Astrocyte (in vitro differentiated cells and primary cell): ENCODE measurements around the gene MARCHF4. TPM values are rescaled to one million over a fixed set of nuclear protein-coding genes. Genes with fewer than 3 reads are reported as not detected.

ENCODE experiments used
- DNase-seq: peaks from one replicate; pipeline ENCODE4 v3.0.0-alpha.2; 2010; ENCODE audit warnings: low read depth
- FAIRE-seq: peaks from 2 replicates; lab custom pipeline; 2011; peaks lifted over from hg19 to GRCh38; lab: Jason Lieb, UNC
- H2AFZ ChIP-seq: 2 replicates; pipeline ENCODE4 v1.6.0; 2012; ENCODE audit warnings: low read depth, low read length, inconsistent platforms
- H3K27ac ChIP-seq: 2 replicates; pipeline ENCODE4 v1.5.1; 2011; ENCODE audit warnings: low read depth, low read length, inconsistent platforms
- H3K27me3 ChIP-seq: 2 replicates; pipeline ENCODE4 v1.6.0; 2011; ENCODE audit warnings: low read length, inconsistent platforms; ENCODE audit not compliant: insufficient read depth
- H3K36me3 ChIP-seq: 2 replicates; pipeline ENCODE4 v1.5.1; 2011; ENCODE audit warnings: low read length, inconsistent platforms; ENCODE audit not compliant: insufficient read depth
- H3K4me1 ChIP-seq: 2 replicates; pipeline ENCODE4 v1.5.1; 2011; ENCODE audit warnings: low read length, inconsistent platforms; ENCODE audit not compliant: insufficient read depth
- H3K4me2 ChIP-seq: 2 replicates; pipeline ENCODE4 v1.6.0; 2012; ENCODE audit warnings: low read length, inconsistent platforms
- H3K4me3 ChIP-seq: 2 replicates; pipeline ENCODE4 v1.5.1; 2011; ENCODE audit warnings: low read depth, mild to moderate bottlenecking, low read length, inconsistent platforms; ENCODE audit not compliant: insufficient read depth
- H3K79me2 ChIP-seq: 2 replicates; pipeline ENCODE4 v1.6.0; 2012; ENCODE audit warnings: mild to moderate bottlenecking, low read length, inconsistent platforms; ENCODE audit not compliant: insufficient read depth
- H3K9ac ChIP-seq: 2 replicates; pipeline ENCODE4 v1.6.0; 2012; ENCODE audit warnings: mild to moderate bottlenecking, low read length, inconsistent platforms
- H3K9me3 ChIP-seq: 2 replicates; pipeline ENCODE4 v1.5.1; 2012; ENCODE audit warnings: low read depth, mild to moderate bottlenecking, low read length, inconsistent platforms; ENCODE audit not compliant: insufficient read depth
- H4K20me1 ChIP-seq: 2 replicates; pipeline ENCODE4 v1.6.0; 2012; ENCODE audit warnings: low read length, inconsistent platforms; ENCODE audit not compliant: insufficient read depth
- H3K27ac Mint-ChIP-seq: one replicate; pipeline ENCODE4 v1.8.0; 2021; ENCODE audit warnings: mild to moderate bottlenecking, mixed read lengths; ENCODE audit not compliant: unreplicated experiment
- H3K27me3 Mint-ChIP-seq: one replicate; pipeline ENCODE4 v1.8.0; 2021; ENCODE audit warnings: low read depth, mixed read lengths; ENCODE audit not compliant: unreplicated experiment
- H3K36me3 Mint-ChIP-seq: one replicate; pipeline ENCODE4 v1.8.0; 2021; ENCODE audit warnings: low read depth, mixed read lengths; ENCODE audit not compliant: unreplicated experiment
- H3K4me1 Mint-ChIP-seq: one replicate; pipeline ENCODE4 v1.8.0; 2021; ENCODE audit warnings: low read depth, mixed read lengths; ENCODE audit not compliant: unreplicated experiment
- H3K4me3 Mint-ChIP-seq: one replicate; pipeline ENCODE4 v1.8.0; 2021; ENCODE audit warnings: mild to moderate bottlenecking, moderate library complexity, mixed read lengths; ENCODE audit not compliant: unreplicated experiment
- H3K9me3 Mint-ChIP-seq: one replicate; pipeline ENCODE4 v1.8.0; 2021; ENCODE audit warnings: mild to moderate bottlenecking, mixed read lengths; ENCODE audit not compliant: unreplicated experiment
- EZH2 ChIP-seq: IDR thresholded peaks from 2 replicates; pipeline ENCODE4 v1.6.1; 2012; ENCODE audit warnings: mild to moderate bottlenecking, low read length, inconsistent platforms; ENCODE audit not compliant: insufficient read depth
- total RNA-seq: library from RNA; stranded (reverse); gene quantifications from 2 replicates; pipeline ENCODE4 v1.2.1, GENCODE V29; 2021
- TF ChIP-seq, protein P1 (sequence below): IDR thresholded peaks from 2 replicates; pipeline ENCODE4 v1.5.1; 2011; ENCODE audit warnings: low read depth, mild to moderate bottlenecking, inconsistent platforms, low read length, moderate library complexity; ENCODE audit not compliant: insufficient read depth

Gene MARCHF4
- total RNA-seq, 1 donor from 2014 or later = 42.8 TPM

DNA sequence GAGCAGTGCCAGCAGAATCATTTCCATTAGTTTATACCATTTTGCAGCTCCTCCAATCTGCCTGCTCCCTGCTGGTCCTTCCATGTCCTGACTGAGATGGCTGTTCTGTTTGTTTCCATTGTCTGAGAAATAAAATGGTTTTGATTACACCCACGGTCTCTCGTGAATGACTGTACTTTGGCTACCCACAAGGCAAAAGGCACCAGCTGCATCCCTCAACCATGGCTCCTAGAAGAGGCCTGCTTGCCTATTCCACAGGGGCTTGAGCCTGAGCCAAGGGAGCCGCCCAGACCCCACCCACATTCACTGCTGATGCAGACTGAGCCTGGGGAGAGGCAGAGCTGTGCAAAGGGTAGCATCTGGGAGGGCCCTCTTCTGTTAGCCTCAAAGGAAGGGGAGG lies 31.2 kb downstream of the MARCHF4 start:
- Mint-ChIP-seq H3K27ac (peak overlapping the region; percentile 84), H3K9me3 (no peaks in the 10 kb centered on the region), H3K27me3 (no peaks in the 10 kb centered on the region), H3K36me3 (peaks cover 20% of the 10 kb centered on the region), H3K4me3 (no peak overlapping the region), H3K4me1 (peaks cover 60% of the 10 kb centered on the region)
- no peaks in the 10 kb centered on the region for H3K27me3 ChIP-seq
- no peak overlapping the region for H3K9ac ChIP-seq
- H3K9me3 ChIP-seq = no peaks in the 10 kb centered on the region
- DNase-seq (peak; percentile 56), FAIRE-seq (no peak)
- H3K4me2 ChIP-seq = peak overlapping the region; percentile 28
- H3K4me3 ChIP-seq = no peak overlapping the region
- TF ChIP-seq, protein P1, sequence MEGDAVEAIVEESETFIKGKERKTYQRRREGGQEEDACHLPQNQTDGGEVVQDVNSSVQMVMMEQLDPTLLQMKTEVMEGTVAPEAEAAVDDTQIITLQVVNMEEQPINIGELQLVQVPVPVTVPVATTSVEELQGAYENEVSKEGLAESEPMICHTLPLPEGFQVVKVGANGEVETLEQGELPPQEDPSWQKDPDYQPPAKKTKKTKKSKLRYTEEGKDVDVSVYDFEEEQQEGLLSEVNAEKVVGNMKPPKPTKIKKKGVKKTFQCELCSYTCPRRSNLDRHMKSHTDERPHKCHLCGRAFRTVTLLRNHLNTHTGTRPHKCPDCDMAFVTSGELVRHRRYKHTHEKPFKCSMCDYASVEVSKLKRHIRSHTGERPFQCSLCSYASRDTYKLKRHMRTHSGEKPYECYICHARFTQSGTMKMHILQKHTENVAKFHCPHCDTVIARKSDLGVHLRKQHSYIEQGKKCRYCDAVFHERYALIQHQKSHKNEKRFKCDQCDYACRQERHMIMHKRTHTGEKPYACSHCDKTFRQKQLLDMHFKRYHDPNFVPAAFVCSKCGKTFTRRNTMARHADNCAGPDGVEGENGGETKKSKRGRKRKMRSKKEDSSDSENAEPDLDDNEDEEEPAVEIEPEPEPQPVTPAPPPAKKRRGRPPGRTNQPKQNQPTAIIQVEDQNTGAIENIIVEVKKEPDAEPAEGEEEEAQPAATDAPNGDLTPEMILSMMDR = no peak
- TF ChIP-seq EZH2 = no peak
- no peaks in the 10 kb centered on the region for H3K36me3 ChIP-seq
- peaks cover 24% of the 10 kb centered on the region for H3K4me1 ChIP-seq
- H2AFZ ChIP-seq = peak overlapping the region; percentile 39
- peak overlapping the region; percentile 43 for H3K27ac ChIP-seq
- H4K20me1 ChIP-seq = no peaks in the 10 kb centered on the region
- H3K79me2 ChIP-seq = no peaks in the 10 kb centered on the region

DNA sequence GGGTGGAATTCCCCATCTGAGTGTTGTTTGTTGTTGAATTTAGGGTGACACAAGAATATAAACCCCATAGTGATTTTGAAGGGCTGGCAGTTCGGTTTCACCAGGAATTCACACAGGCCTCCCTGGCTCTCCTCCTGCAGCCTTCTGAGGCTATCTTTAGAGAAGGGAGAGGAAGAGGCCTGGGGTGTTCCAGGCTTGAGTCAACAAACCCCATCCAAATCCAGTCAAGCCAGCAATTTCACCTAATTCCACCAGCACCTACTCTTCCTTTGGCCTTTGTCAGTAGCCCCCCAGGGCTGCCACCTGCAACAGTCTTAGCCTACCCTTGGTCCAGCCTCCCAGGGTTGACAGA lies 32.0 kb downstream of the MARCHF4 start:
- peak overlapping the region; percentile 52 for H3K9ac ChIP-seq
- DNase-seq (no peak), FAIRE-seq (no peak)
- no peaks in the 10 kb centered on the region for H3K36me3 ChIP-seq
- TF ChIP-seq, protein P1 = no peak
- no peak for TF ChIP-seq EZH2
- peak overlapping the region; percentile 75 for H3K4me2 ChIP-seq
- H3K9me3 Mint-ChIP-seq = no peaks in the 10 kb centered on the region
- H2AFZ ChIP-seq = peak overlapping the region; percentile 51
- peaks cover 24% of the 10 kb centered on the region for H3K4me1 ChIP-seq
- H3K4me3 ChIP-seq = no peak overlapping the region
- H3K4me1 Mint-ChIP-seq = peaks cover 52% of the 10 kb centered on the region
- no peaks in the 10 kb centered on the region for H3K9me3 ChIP-seq
- no peaks in the 10 kb centered on the region for H4K20me1 ChIP-seq
- H3K27me3 Mint-ChIP-seq = no peaks in the 10 kb centered on the region
- peak overlapping the region; percentile 92 for H3K27ac Mint-ChIP-seq
- no peaks in the 10 kb centered on the region for H3K27me3 ChIP-seq
- H3K36me3 Mint-ChIP-seq = peaks cover 18% of the 10 kb centered on the region
- H3K27ac ChIP-seq = peak overlapping the region; percentile 19
- peak overlapping the region; percentile 51 for H3K4me3 Mint-ChIP-seq
- no peaks in the 10 kb centered on the region for H3K79me2 ChIP-seq

DNA sequence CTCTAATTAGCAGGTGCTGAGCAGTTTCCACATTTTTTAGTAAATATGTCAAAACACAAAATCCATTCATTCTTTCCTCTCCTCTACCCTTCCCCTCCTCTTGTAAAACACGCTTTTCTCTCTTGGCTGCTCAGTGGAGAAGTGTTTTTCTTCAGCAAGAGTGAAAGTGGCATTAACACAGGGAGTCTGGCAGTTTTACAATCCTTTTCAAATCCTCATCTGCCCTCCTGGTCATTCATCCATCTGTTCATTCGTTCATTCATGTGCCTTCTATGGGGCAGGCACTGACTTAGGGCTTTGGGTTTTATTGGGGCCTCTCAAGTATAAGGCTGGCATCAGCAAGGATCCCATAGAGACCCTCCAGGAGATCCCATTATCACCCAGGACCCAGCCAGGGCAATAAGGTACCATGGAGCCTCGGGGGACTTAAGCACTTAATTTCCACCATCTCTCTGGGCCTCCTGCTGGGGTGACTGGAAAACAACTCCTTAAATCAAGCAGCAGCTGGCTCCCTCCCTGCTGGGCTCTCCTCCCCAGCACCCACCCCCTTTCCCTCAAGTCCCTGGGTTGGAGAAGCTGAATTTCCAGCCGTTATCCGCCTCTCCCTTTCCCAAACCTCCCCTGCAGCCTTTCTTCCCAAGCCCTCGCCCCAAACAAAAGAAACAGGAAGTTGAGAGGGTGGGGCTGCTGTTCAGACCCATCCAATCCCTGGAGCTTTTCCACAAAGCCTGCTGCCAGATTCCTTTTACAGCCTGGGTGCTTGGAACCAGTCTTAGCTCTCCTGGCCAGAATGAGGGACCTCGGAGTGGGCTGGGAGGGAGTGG lies 32.6 kb downstream of the MARCHF4 start:
- Mint-ChIP-seq H3K36me3 (peaks cover 17% of the 10 kb centered on the region), H3K4me1 (peaks cover 46% of the 10 kb centered on the region), H3K4me3 (no peak overlapping the region), H3K9me3 (no peaks in the 10 kb centered on the region), H3K27ac (peak overlapping the region; percentile 92), H3K27me3 (no peaks in the 10 kb centered on the region)
- Histone ChIP-seq H3K4me1 (peaks cover 24% of the 10 kb centered on the region), H4K20me1 (no peaks in the 10 kb centered on the region), H3K27ac (peak overlapping the region; percentile 19), H3K9ac (peak overlapping the region; percentile 52), H3K4me2 (peak overlapping the region; percentile 75), H3K36me3 (no peaks in the 10 kb centered on the region), H3K27me3 (no peaks in the 10 kb centered on the region), H3K9me3 (no peaks in the 10 kb centered on the region), H3K4me3 (no peak overlapping the region), H3K79me2 (no peaks in the 10 kb centered on the region), H2AFZ (peak overlapping the region; percentile 51)
- TF ChIP-seq, protein P1 = no peak
- TF ChIP-seq EZH2 = no peak
- peak; percentile 71 for DNase-seq
- FAIRE-seq = peak; percentile 9
